Measurements from ENCODE around the gene TM4SF18.
"Not testable (repeated sequence)": the region's sequence is repeated elsewhere in the genome, so short reads cannot be mapped to it uniquely, and the experiment has no call there.

- TF ChIP-seq, protein P1, sequence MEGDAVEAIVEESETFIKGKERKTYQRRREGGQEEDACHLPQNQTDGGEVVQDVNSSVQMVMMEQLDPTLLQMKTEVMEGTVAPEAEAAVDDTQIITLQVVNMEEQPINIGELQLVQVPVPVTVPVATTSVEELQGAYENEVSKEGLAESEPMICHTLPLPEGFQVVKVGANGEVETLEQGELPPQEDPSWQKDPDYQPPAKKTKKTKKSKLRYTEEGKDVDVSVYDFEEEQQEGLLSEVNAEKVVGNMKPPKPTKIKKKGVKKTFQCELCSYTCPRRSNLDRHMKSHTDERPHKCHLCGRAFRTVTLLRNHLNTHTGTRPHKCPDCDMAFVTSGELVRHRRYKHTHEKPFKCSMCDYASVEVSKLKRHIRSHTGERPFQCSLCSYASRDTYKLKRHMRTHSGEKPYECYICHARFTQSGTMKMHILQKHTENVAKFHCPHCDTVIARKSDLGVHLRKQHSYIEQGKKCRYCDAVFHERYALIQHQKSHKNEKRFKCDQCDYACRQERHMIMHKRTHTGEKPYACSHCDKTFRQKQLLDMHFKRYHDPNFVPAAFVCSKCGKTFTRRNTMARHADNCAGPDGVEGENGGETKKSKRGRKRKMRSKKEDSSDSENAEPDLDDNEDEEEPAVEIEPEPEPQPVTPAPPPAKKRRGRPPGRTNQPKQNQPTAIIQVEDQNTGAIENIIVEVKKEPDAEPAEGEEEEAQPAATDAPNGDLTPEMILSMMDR (IDR thresholded peaks at IDR 0.05) = not testable (repeated sequence)
- TF ChIP-seq REST (IDR thresholded peaks at IDR 0.05; ENCODE audit: insufficient read depth in 1 of 2, low read depth in 2 of 2, low read length in 1 of 2) = not testable (repeated sequence)
Measured at GRCh38 chr3:149380220-149380619, 46.8 kb upstream of the TM4SF18 start.
